CD14-positive monocyte (primary cell): ENCODE results near the gene LCE2D. TPM values are rescaled to one million over a fixed set of nuclear protein-coding genes. Genes with fewer than 3 reads are reported as not detected.

Source experiments
- DNase-seq, 3 donors: peaks; one replicate each; pipeline ENCODE4 v3.0.0-alpha.2; 2011 to 2022
- H2AFZ ChIP-seq: 2 replicates; pipeline ENCODE4 v1.6.0; 2012; ENCODE audit warnings: mild to moderate bottlenecking, low read depth, low read length, inconsistent platforms; ENCODE audit not compliant: insufficient read depth, poor library complexity, severe bottlenecking
- H3K27ac ChIP-seq, 2 donors: 1 replicate in 1 of 2; 2 replicates in 1 of 2; pipeline ENCODE4 v1.5.1; 2012 to 2013; ENCODE audit warnings: low read length in 2 of 2, control low read depth in 1 of 2, inconsistent platforms in 1 of 2, low read depth in 1 of 2, mild to moderate bottlenecking in 1 of 2
- H3K27me3 ChIP-seq, 2 donors: one replicate each; pipeline versions ENCODE4 v1.6.0 to v1.6.1; 2011 to 2013; ENCODE audit warnings: low read length in 2 of 2; ENCODE audit not compliant: control insufficient read depth in 2 of 2, insufficient read depth in 2 of 2
- H3K36me3 ChIP-seq, 2 donors: replicated peaks in 1 of 2; 1 replicate in 1 of 2; 2 replicates in 1 of 2; pipeline versions ENCODE4 v1.5.1 to v1.6.1; 2012 to 2013; ENCODE audit warnings: low read length in 2 of 2, control low read depth in 1 of 2, inconsistent platforms in 1 of 2, mild to moderate bottlenecking in 1 of 2; ENCODE audit not compliant: insufficient read depth in 2 of 2, control insufficient read depth in 1 of 2
- H3K4me1 ChIP-seq, 2 donors: 1 replicate in 1 of 2; 2 replicates in 1 of 2; pipeline versions ENCODE4 v1.5.1 to v1.6.1; 2012 to 2013; ENCODE audit warnings: low read length in 2 of 2, control low read depth in 1 of 2, inconsistent platforms in 1 of 2, mild to moderate bottlenecking in 1 of 2, moderate library complexity in 1 of 2; ENCODE audit not compliant: insufficient read depth in 2 of 2, control insufficient read depth in 1 of 2
- H3K4me2 ChIP-seq: replicated peaks from 2 replicates; pipeline ENCODE3; 2012; ENCODE audit warnings: low read length, moderate library complexity, mild to moderate bottlenecking; ENCODE audit not compliant: poor library complexity, severe bottlenecking; ENCODE audit errors: extremely low read depth
- H3K4me3 ChIP-seq, 3 experiments: fragments of 200-600 bp in 1 of 3; sonication (generic) in 1 of 3; replicated peaks in 1 of 3; 1 replicate in 2 of 3; 2 replicates in 1 of 3; pipeline ENCODE4 v1.5.1; 2011 to 2013; ENCODE audit warnings: low read length in 3 of 3, mild to moderate bottlenecking in 3 of 3, control low read depth in 2 of 3, low read depth in 2 of 3, inconsistent platforms in 1 of 3, moderate library complexity in 1 of 3
- H3K79me2 ChIP-seq: 2 replicates; pipeline ENCODE4 v1.6.0; 2012; ENCODE audit warnings: mild to moderate bottlenecking, control low read depth, inconsistent platforms, low read length, moderate library complexity; ENCODE audit not compliant: insufficient read depth
- H3K9ac ChIP-seq: 2 replicates; pipeline ENCODE4 v1.6.0; 2017; ENCODE audit warnings: low read length, mild to moderate bottlenecking; ENCODE audit not compliant: insufficient read depth, poor library complexity, severe bottlenecking
- H3K9me3 ChIP-seq, 2 donors: replicated peaks in 1 of 2; 1 replicate in 1 of 2; 2 replicates in 1 of 2; pipeline versions ENCODE4 v1.5.1 to v1.6.1; 2012 to 2013; ENCODE audit warnings: low read length in 2 of 2, control low read depth in 1 of 2; ENCODE audit not compliant: control insufficient read depth in 1 of 2, insufficient read depth in 1 of 2
- H4K20me1 ChIP-seq: 2 replicates; pipeline ENCODE4 v1.6.0; 2012; ENCODE audit warnings: mild to moderate bottlenecking, low read length, control low read depth, moderate library complexity; ENCODE audit not compliant: insufficient read depth
- H3K27ac Mint-ChIP-seq, 7 donors: one replicate each; pipeline ENCODE4 v1.8.0; 2020; ENCODE audit warnings: mild to moderate bottlenecking in 7 of 7, mixed read lengths in 7 of 7, moderate library complexity in 6 of 7, inconsistent platforms in 2 of 7
- H3K27me3 Mint-ChIP-seq, 3 donors: one replicate each; pipeline ENCODE4 v1.8.0; 2021 to 2022; ENCODE audit warnings: low read depth in 3 of 3, mild to moderate bottlenecking in 3 of 3, mixed read lengths in 3 of 3, moderate library complexity in 3 of 3, inconsistent platforms in 1 of 3
- H3K36me3 Mint-ChIP-seq, 2 donors: one replicate each; pipeline ENCODE4 v1.8.0; 2020; ENCODE audit warnings: mixed read lengths in 2 of 2, inconsistent platforms in 1 of 2, mild to moderate bottlenecking in 1 of 2
- H3K4me1 Mint-ChIP-seq: one replicate; pipeline ENCODE4 v1.8.0; 2020; ENCODE audit warnings: mild to moderate bottlenecking, mixed read lengths
- H3K4me3 Mint-ChIP-seq, 2 donors: one replicate each; pipeline ENCODE4 v1.8.0; 2020; ENCODE audit warnings: mild to moderate bottlenecking in 2 of 2, mixed read lengths in 2 of 2, moderate library complexity in 1 of 2
- H3K9me3 Mint-ChIP-seq, 7 donors: one replicate each; pipeline ENCODE4 v1.8.0; 2020 to 2022; ENCODE audit warnings: mixed read lengths in 7 of 7, mild to moderate bottlenecking in 6 of 7, moderate library complexity in 6 of 7, inconsistent platforms in 2 of 7
- CTCF ChIP-seq: fragments of 200-600 bp; IDR thresholded peaks from one replicate; pipeline ENCODE4 v1.8.0; 2022; ENCODE audit warnings: antibody characterized with exemption, mild to moderate bottlenecking
- WGBS: methylation state at CpG from one replicate; pipeline ENCODE4 v1.1.5; 2013; ENCODE audit warnings: missing lambda C conversion rate; ENCODE audit not compliant: insufficient coverage; 5-methylcytosine and 5-hydroxymethylcytosine counted together
- intact Hi-C, 2 donors: fragments of 100-400 bp; cut with micrococcal nuclease; formaldehyde crosslinking; loops; one replicate each; pipeline versions ENCODE4 v1.15.0 to v1.15.1; 2023
- polyA plus RNA-seq, 3 donors: library from polyadenylated mRNA; depleted of rRNA in 1 of 3; unstranded in 2 of 3; stranded (reverse) in 1 of 3; fragments of 300-500 nt in 2 of 3; fragments of >200 nt in 1 of 3; fragmentation: Illumina TruSeq in 2 of 3; gene quantifications; 1 replicate in 2 of 3; 2 replicates in 1 of 3; pipeline ENCODE4 v1.2.3, GENCODE V29; 2012 to 2021

Gene LCE2D
- polyA plus RNA-seq, 3 donors = not detected

GRCh38 chr1:152623203-152623844 is 39.9 kb upstream of the LCE2D start:
- peaks cover 8 to 17% of the 10 kb centered on the region in 2 donors for H3K4me1 ChIP-seq
- no peaks in the 10 kb centered on the region for H4K20me1 ChIP-seq
- no peak overlapping the region for H3K4me2 ChIP-seq
- Mint-ChIP-seq H3K27me3 (peaks cover 6 to 8% (median 7%) of the 10 kb centered on the region in 3 donors), H3K4me1 (peaks cover 21% of the 10 kb centered on the region), H3K36me3 (no peaks in the 10 kb centered on the region), H3K27ac (no peak overlapping the region), H3K9me3 (peaks cover 8 to 21% (median 17%) of the 10 kb centered on the region in 7 donors), H3K4me3 (peak overlapping the region in 1 of 2 donors; percentile 28)
- no peaks in the 10 kb centered on the region for H3K27me3 ChIP-seq
- DNase-seq = no peak
- H3K79me2 ChIP-seq = no peaks in the 10 kb centered on the region
- peaks cover 5 to 13% of the 10 kb centered on the region in 2 donors for H3K9me3 ChIP-seq
- peak overlapping the region; percentile 50 for H2AFZ ChIP-seq
- intact Hi-C loops = loop anchor here in 1 of 2 donors (10.0 kb wide), 1 partner anchor 49 kb away; no protein-coding TSS in a partner anchor
- no peak overlapping the region for H3K4me3 ChIP-seq
- peak; percentile 44 for TF ChIP-seq CTCF
- 14% methylated on average over 19 of the region's 29 CpGs for WGBS
- no peak overlapping the region for H3K9ac ChIP-seq
- H3K36me3 ChIP-seq = no peaks in the 10 kb centered on the region
- H3K27ac ChIP-seq = no peak overlapping the region

GRCh38 chr1:152626744-152627143 is 36.4 kb upstream of the LCE2D start:
- no peaks in the 10 kb centered on the region for H3K79me2 ChIP-seq
- intact Hi-C loops = loop anchor here in 1 of 2 donors (10.0 kb wide), 1 partner anchor 52 kb away; no protein-coding TSS in a partner anchor
- peaks cover 0 to 7% of the 10 kb centered on the region in 2 donors for H3K9me3 ChIP-seq
- TF ChIP-seq CTCF = no peak
- Mint-ChIP-seq H3K9me3 (peaks cover 0 to 14% (median 2%) of the 10 kb centered on the region in 7 donors), H3K36me3 (no peaks in the 10 kb centered on the region), H3K27ac (no peak overlapping the region), H3K4me1 (peaks cover 21% of the 10 kb centered on the region), H3K4me3 (no peak overlapping the region), H3K27me3 (peaks cover 6 to 9% (median 7%) of the 10 kb centered on the region in 3 donors)
- no peak overlapping the region for H3K4me2 ChIP-seq
- H3K4me1 ChIP-seq = peaks cover 8 to 17% of the 10 kb centered on the region in 2 donors
- H3K27me3 ChIP-seq = no peaks in the 10 kb centered on the region
- H2AFZ ChIP-seq = no peak overlapping the region
- no peak overlapping the region for H3K27ac ChIP-seq
- H3K4me3 ChIP-seq = no peak overlapping the region
- no peak overlapping the region for H3K9ac ChIP-seq
- H4K20me1 ChIP-seq = no peaks in the 10 kb centered on the region
- no CpG with 5 or more reads among the region's 1 CpG for WGBS
- DNase-seq = no peak
- H3K36me3 ChIP-seq = no peaks in the 10 kb centered on the region
